ENCODE data around the gene RHCE. TPM values are rescaled to one million over a fixed set of nuclear protein-coding genes. Genes with fewer than 3 reads are reported as not detected.
"Not testable (repeated sequence)": the region's sequence is repeated elsewhere in the genome, so short reads cannot be mapped to it uniquely, and the experiment has no call there.

Gene RHCE
- total RNA-seq, 1 donor from 2014 or later = 0.57 TPM

DNA sequence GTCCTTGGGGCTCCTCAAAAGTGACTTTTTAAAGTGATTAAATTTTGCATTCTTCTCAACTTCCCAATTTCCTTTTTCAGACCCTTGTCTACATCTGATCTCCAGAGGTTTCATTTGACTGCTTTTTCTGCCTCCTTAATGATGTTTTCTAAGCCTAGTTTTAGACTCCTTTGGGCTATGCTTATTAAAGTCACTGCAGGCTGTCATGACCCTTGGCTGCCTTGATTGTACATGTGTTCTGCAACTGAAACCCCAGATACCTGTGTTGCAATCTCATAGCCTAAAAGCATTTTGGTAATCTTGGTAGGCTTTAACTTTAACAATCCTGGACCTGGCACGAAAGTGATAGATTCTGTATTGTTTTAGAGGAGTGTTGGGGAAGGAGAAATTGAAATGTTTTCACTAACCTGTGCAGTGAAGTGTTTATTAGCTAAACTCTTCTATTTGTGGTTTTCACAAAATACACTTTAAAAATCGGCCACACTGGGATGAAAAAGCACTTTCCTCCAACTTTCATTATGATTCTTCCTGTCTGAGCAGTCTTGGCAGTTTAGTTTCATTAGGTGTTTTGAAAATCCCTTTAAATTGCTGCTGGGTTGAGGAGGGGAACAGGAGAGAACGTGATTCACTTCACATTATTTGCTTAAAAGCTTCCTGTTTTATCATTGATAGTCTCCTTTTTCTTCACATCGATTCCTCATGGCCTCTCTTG, 14.9 kb upstream of the RHCE start:
- DNase-seq (ENCODE audit: low spot score) = no peak
- intact Hi-C loops (cut with DNase I) = no loop called here

- DNase-seq (ENCODE audit: low spot score) = no peak
- intact Hi-C loops (cut with DNase I) = loop anchor here (5.0 kb wide), 2 partner anchors 49 to 96 kb away; partner anchors contain the start of gene TMEM50A
Measured at GRCh38 chr1:25433389-25434186, 13.0 kb upstream of the RHCE start.

GRCh38 chr1:25432749-25433388, 12.2 kb upstream of the RHCE start:
- intact Hi-C loops (cut with DNase I) = loop anchor here (5.0 kb wide), 2 partner anchors 49 to 96 kb away; partner anchors contain the start of gene TMEM50A
- no peak for DNase-seq (ENCODE audit: low spot score)

DNA sequence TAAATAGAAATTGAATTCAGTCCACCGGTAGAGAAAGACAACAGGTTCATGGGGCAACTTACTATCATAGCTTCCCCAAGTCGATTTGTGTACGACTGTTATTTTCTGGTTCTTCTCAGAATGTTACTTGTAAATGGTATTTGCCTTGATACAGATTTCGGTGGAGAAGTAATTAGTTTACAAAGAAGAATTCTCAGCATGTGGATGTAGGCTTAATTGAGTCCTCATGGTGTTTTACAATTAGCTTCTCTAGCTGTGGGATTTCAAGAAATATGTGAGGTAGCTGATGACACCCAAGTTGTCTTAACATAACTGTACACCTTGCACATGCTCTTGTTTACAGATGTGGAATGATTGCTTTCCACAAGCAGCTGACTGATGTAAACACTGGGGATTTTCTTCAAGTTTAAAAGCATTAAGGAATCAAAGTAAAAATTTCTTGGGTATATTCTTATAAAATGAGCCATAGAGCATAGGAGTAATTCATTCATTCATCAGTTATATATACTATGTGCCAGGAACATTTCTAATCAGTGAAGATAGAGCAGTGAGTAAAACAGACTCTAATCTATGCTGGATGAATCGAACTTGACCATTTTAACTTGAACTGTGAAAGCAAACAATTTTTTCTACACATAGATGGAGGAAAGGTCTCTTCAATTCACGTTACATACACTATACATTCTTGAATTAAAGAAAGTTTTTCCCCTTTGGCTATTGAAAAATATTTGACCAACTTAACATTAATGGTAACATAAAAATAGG, 11.5 kb upstream of the RHCE start:
- no peak for DNase-seq (ENCODE audit: low spot score)
- intact Hi-C loops (cut with DNase I) = loop anchor here (5.0 kb wide), 2 partner anchors 50 to 95 kb away; partner anchors contain the start of gene TMEM50A

GRCh38 chr1:25430967-25431881, 10.6 kb upstream of the RHCE start:
- DNase-seq (ENCODE audit: low spot score) = no peak
- intact Hi-C loops (cut with DNase I) = loop anchor here (5.0 kb wide), 2 partner anchors 51 to 94 kb away; partner anchors contain the start of gene TMEM50A

DNA sequence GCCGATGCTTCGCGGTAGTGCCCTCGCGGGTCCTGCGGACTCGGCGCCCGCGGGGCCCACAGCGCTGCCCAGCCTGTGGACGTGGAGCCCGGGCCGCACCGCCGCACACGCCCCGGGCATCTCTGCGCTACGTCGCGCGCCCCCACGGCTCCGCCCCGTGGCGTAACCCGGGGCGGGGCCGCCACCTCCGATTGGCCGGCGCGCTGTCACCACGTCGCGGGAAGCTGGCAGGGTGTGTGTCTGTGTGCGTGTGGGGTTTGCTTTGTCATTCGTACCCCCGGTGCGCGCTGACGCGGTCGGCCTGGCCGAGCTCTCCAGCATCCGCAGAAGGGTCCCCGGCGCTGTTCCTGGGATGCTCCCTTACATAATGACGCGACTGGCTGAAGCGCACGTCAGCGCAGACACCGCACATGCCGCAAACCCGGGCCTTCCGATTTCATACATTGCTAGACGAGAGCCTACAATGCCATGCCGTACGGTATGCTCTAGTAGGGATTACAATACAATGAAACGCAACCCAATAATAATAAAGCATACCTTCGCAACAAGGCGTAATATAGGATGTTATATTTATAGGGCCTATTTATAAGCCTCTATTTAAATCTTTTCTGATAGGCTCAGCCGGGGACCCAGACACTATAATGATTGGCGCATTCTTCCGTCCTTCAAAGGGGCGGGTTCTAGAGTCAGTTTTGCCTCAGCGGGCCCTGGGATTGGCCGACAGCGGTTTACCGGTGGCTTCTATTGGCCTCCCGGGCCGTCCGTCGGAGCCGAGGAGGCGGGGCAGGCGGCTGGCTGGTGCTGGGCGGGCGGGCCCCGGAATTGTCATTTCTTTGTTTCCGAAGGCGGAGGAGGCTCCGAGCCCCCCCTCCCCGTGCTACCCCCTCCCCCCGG, 9.7 kb upstream of the RHCE start, which contains the start of gene MACO1:
Gene MACO1, plus strand, starts transcription at position 825 of the 894 bp plus-strand sequence. CDS start 202 bp downstream, outside the sequence.
- DNase-seq (ENCODE audit: low spot score) = peak; percentile 98
- intact Hi-C loops (cut with DNase I) = loop anchor here (5.0 kb wide), 2 partner anchors 52 to 93 kb away; partner anchors contain the start of gene TMEM50A

GRCh38 chr1:25428475-25429166, 8.0 kb upstream of the RHCE start:
- intact Hi-C loops (cut with DNase I) = no loop called here

DNA sequence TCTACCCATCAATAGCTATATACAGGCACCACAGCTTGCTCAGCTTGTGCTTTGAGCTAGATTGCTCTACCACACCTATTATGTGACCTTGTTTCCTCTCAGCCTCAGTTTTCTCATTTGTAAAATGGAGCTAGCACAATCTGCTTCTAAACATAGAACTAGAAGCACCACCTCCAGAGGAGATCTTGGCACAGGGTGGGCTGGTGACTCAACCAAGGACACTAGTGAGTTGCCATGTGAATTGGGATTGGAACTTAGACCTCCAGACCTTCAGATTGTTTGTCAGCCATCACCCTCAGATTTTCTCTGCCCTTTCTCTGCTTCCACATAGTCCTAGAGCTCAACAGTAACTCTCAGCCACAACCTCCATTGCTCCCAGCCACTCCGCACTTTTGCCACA, 7.1 kb upstream of the RHCE start:
- DNase-seq (ENCODE audit: low spot score) = no peak
- intact Hi-C loops (cut with DNase I) = no loop called here

More at GRCh38 chr1:25428475-25429166, 8.0 kb upstream of the RHCE start:
- DNase-seq (ENCODE audit: low spot score) = no peak

GRCh38 chr1:25425098-25426085, 4.8 kb upstream of the RHCE start:
- intact Hi-C loops (cut with DNase I) = no loop called here
- DNase-seq (ENCODE audit: low spot score) = no peak

GRCh38 chr1:25423206-25423605, 2.6 kb upstream of the RHCE start:
- DNase-seq (ENCODE audit: low spot score); intact Hi-C loops (cut with DNase I): not testable (repeated sequence)

DNA sequence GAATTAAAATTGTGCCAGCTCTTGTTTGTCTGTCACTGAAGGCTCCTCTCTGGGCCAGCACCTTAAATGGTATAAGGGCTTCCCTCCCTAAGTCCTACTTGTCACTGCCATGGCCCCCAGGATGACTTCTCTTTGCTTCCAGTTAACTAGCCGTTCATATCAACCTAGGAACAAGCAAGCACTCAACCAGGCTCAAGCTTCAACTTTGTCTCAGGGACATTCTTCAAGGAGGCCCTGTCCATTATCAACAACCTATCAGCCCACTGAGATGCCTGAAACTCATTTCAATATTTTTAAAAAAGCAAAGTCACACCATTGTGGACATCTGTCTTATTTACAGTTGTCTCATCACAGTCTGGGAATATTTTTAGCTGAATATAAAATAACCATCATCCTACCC, 1.3 kb downstream of the RHCE start:
- DNase-seq (ENCODE audit: low spot score); intact Hi-C loops (cut with DNase I): not testable (repeated sequence)

- DNase-seq (ENCODE audit: low spot score); intact Hi-C loops (cut with DNase I): not testable (repeated sequence)
Measured at GRCh38 chr1:25417280-25417679, 3.3 kb downstream of the RHCE start.

DNA sequence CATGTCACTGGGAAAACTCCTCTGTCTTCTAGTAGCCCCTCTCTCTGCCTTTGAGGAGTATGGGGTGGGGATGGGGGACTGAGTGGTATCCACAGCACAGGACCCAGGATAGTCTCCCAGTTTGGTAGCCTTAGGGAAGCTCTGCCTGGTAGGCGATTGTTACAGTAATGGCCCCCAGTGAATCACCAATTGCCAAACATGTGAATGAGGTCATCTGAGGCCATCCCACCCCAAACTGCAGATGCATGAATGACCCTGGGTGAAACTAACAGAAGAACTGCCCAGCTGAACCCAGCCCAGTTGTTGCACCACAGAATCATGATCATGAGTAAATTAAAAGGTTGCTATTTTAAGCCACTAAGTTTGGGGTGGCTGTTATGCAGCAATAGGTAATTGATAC, 6.0 kb downstream of the RHCE start:
- intact Hi-C loops (cut with DNase I); DNase-seq (ENCODE audit: low spot score): not testable (repeated sequence)

DNA sequence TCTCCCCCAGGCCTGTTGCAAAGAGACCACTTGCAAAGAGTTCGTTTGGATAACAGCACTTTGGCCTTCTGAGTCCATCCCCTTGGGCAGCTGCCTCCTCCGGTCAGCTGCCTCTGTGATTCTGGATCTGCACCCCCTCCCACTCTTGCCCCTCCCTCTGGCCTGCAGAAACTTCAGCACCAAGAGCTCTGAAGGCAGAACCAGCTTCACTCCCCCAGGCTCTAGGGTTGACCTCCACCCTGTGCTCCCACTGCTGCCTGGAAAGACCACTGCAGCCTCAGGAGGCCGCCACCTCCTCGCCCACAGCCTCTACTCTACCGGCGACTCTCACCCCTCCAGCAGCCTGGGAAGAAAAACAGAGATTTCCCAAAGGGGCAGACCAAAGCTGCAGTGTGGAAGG, 6.5 kb downstream of the RHCE start:
- intact Hi-C loops (cut with DNase I); DNase-seq (ENCODE audit: low spot score): not testable (repeated sequence)

DNA sequence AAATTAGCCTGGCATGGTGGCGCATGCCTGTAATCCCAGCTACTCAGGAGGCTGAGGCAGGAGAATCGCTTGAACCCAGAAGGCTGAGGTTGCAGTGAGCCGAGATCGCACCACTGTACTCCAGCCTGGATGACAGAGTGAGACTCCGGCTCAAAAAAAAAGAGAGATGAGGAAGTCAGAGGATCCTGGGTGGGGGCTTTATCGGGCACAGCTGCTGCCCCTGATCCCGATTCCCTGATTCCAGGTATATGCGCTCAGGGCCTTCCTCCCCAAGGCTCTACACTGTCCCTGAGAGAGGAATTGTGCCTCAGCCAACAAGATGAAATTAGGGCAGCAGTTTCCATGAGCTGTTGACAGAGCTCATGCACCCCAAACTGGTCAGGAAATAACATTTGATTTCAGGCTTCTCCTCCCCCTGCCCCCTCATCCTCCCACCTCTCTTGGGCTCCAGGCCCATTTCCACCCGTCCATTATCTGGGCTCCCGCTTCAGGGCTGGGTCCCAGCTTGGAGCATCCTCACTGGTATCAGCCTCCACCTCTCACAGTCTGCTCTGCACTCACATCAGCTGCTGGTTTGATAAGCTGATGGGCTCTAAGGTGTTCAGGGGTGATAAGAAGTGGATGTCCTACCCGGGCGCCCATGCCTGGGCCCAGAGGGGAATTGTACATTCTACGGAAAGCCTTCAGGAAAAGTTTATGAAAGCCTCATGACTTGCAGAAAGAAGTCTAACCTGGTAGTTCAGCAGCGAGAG, 7.6 kb downstream of the RHCE start:
- intact Hi-C loops (cut with DNase I); DNase-seq (ENCODE audit: low spot score): not testable (repeated sequence)
